ENCODE results near the gene ZNF644.

DNA sequence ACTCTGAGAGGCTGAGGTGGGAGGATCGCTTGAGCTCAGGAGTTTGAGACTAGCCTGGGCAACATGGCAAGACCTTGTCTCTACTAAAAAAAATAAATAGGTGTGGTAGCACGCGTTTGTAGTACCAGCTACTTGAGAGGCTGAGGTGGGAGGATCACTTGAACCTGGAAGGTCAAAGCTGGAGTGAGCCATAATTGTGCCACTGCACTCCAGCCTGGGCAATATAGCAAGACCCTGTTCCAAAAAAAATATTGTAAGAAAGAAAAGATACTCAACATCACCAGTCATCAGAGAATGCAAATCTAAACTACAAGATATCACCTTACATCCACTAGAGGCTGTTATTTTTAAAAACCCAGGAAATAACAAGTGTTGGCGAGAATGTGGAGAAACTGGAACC is 32.5 kb downstream of the ZNF644 start:
- TF ChIP-seq, protein P1, sequence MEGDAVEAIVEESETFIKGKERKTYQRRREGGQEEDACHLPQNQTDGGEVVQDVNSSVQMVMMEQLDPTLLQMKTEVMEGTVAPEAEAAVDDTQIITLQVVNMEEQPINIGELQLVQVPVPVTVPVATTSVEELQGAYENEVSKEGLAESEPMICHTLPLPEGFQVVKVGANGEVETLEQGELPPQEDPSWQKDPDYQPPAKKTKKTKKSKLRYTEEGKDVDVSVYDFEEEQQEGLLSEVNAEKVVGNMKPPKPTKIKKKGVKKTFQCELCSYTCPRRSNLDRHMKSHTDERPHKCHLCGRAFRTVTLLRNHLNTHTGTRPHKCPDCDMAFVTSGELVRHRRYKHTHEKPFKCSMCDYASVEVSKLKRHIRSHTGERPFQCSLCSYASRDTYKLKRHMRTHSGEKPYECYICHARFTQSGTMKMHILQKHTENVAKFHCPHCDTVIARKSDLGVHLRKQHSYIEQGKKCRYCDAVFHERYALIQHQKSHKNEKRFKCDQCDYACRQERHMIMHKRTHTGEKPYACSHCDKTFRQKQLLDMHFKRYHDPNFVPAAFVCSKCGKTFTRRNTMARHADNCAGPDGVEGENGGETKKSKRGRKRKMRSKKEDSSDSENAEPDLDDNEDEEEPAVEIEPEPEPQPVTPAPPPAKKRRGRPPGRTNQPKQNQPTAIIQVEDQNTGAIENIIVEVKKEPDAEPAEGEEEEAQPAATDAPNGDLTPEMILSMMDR (conservative IDR thresholded peaks at IDR 0.05 in 1 of 2, IDR thresholded peaks at IDR 0.05 in 1 of 2; ENCODE audit: extremely low read depth in 1 of 2, insufficient read depth in 1 of 2, low read depth in 1 of 2, low read length in 2 of 2): no peak
- no peak for TF ChIP-seq EZH2 (IDR thresholded peaks at IDR 0.05; ENCODE audit: borderline replicate concordance, low read length)

Data from mammary epithelial cell (primary cell).